Measurements from ENCODE around the gene SRD5A1.

SRD5A1 gene

DNA sequence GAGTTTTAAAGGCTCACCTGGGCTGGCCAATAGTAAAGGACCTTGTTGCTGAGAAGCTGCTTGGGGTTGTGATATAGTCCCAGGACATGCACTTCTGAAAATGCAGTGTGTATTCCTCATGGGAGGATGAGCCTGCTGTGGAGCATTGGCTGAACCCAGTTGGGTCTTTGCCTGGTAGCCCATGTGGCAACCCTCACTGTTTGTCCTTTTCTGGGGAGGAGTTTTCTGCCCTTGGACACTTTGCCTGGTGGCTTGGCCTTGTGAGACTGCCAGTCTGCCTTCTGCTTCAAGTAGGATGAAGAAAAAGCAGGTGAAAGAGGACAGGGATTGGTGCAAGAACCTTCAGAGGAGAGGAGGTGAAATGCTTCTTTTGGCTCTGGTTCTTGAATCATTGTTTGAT is 84.0 kb downstream of the SRD5A1 start:
- in situ Hi-C loops (cut with MboI; ENCODE audit: low pct_unique_long_range_greater_than_20kb, low sequenced_read_pairs, unreplicated experiment), result no loop called here

DNA sequence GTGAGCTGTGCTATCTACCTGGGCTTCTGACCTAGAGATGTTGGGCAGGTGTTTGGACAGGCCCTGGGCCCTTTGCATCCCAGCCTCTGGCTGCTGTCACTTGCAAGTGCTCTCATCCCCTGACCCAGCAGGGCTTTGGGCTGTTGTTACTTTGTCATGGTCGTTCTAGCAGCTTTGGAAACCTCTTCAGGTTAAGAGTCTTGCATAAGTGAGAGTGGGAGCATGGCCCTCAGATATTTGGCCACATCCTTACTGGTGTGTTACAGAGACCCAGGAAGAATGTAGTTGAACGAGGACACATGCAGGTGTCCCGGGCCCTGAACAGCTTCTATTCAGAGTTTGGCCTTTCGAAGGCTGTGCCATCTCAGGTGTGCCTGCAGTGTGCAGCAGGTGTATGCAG is 84.4 kb downstream of the SRD5A1 start:
- DNase-seq (ENCODE audit: low spot score), result no peak
- in situ Hi-C loops (cut with MboI; ENCODE audit: low pct_unique_long_range_greater_than_20kb, low sequenced_read_pairs, unreplicated experiment), result no loop called here
- no peak for TF ChIP-seq CTCF (IDR thresholded peaks at IDR 0.05; ENCODE audit: extremely low read depth, insufficient read depth, missing control alignments)

More for the DNA sequence above, 84.0 kb downstream of the SRD5A1 start:
- no peak for TF ChIP-seq CTCF (IDR thresholded peaks at IDR 0.05; ENCODE audit: extremely low read depth, insufficient read depth, missing control alignments)
- no peak for DNase-seq (ENCODE audit: low spot score)

- no peak for DNase-seq (ENCODE audit: low spot score)
- in situ Hi-C loops (cut with MboI; ENCODE audit: low pct_unique_long_range_greater_than_20kb, low sequenced_read_pairs, unreplicated experiment), result no loop called here
- no peak for TF ChIP-seq CTCF (IDR thresholded peaks at IDR 0.05; ENCODE audit: extremely low read depth, insufficient read depth, missing control alignments)
Observed at GRCh38 chr5:6718161-6718681, 85.0 kb downstream of the SRD5A1 start.

GRCh38 chr5:6718718-6719117 is 85.5 kb downstream of the SRD5A1 start:
- in situ Hi-C loops (cut with MboI; ENCODE audit: low pct_unique_long_range_greater_than_20kb, low sequenced_read_pairs, unreplicated experiment), result no loop called here
- no peak for TF ChIP-seq CTCF (IDR thresholded peaks at IDR 0.05; ENCODE audit: extremely low read depth, insufficient read depth, missing control alignments)
- no peak for DNase-seq (ENCODE audit: low spot score)

- in situ Hi-C loops (cut with MboI; ENCODE audit: low pct_unique_long_range_greater_than_20kb, low sequenced_read_pairs, unreplicated experiment), result no loop called here
- TF ChIP-seq CTCF (IDR thresholded peaks at IDR 0.05; ENCODE audit: extremely low read depth, insufficient read depth, missing control alignments), result no peak
- no peak for DNase-seq (ENCODE audit: low spot score)
Observed at GRCh38 chr5:6719417-6719816, 86.2 kb downstream of the SRD5A1 start.

- no peak for DNase-seq (ENCODE audit: low spot score)
- TF ChIP-seq CTCF (IDR thresholded peaks at IDR 0.05; ENCODE audit: extremely low read depth, insufficient read depth, missing control alignments), result no peak
- in situ Hi-C loops (cut with MboI; ENCODE audit: low pct_unique_long_range_greater_than_20kb, low sequenced_read_pairs, unreplicated experiment), result no loop called here
Observed at GRCh38 chr5:6719896-6720560, 86.8 kb downstream of the SRD5A1 start.

Measured in GM13977 (cell line).